HG03060 (cell line): ENCODE results near the gene FOXI3.

Experiments
- ATAC-seq: cut with Tn5 transposase; IDR thresholded peaks from one replicate; pipeline ENCODE4 v1.9.1; 2021; ENCODE audit warnings: low read depth, moderate number of reproducible peaks; ENCODE audit not compliant: unreplicated experiment

The FOXI3 gene

DNA sequence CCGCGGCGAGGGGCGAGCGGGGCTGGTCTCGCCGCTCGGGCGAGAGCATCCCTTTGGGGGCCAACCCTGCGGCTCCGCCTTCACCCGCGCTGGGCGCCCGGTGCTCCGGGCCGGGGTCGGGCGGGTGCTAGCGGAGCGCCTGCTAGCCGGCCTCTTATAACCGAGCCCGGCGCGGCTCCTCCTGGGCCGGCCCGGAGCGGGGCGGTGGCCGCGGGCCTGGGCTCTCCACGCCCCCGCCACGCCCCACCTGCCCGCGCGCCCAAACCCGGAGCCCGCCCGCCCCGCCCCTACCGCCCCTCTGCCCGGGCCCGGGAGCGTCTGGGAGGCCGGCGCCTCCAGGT, at the start of gene FOXI3:
FOXI3 (minus strand) TSS at position 129 of the 341 bp plus-strand sequence. CDS start 158 bp downstream, outside the sequence.
- no peak for ATAC-seq

DNA sequence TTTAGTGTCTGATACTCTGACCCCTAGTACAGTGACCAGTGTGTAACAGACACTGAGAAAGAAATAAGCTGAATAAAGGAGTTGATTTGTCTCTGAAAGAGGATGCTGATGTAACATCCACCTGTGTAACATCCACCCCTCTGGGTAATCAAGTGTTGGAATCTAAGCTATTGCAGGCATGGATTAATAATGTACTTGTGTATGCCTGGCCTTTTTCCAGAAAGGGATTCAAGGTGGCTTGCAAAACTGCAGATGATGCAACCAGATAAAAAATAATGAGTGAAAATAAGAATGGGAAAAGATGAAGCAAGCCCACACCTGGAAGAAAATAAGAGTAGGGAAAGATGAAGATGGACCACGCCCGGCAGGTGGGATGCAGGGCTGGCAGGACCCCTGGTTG, 48.2 kb upstream of the FOXI3 start:
- no peak for ATAC-seq

DNA sequence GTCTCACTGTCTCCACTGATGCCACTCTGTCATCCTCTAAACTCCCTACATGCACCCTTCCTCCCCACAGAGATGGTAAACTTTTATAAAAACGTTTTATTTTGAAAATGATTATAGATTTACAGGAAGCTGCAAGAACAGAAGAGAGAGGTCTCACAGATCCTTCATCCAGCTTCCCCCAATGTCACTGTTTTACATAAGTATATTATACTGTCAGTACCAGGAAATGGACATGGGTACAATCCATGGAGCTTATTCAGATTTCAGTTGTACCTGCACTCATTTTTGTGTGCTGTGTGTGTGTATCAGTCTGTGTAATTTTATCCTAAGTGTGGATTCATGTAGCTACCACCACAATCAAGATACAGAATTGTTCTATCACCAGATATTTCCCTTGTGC, 46.7 kb upstream of the FOXI3 start:
- no peak for ATAC-seq

DNA sequence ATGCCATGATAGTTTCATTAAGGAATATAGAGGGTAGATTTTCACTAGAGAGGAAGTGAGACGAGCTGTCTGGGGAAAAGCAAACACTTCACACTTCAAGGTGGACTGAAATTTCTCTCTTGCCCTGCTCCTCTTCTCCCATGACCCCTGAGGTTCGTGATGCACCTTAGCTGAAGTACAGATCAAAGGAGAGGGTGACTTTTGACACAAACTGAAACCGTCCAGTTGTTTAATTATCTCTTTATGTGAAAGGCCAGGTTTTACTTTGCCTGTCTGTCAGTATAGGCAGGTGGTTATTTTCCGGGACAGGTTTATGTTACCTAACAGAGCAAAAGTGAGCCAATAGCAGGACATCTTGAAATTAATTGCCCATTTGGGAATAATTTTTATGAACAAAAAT, 41.0 kb upstream of the FOXI3 start:
- no peak for ATAC-seq

DNA sequence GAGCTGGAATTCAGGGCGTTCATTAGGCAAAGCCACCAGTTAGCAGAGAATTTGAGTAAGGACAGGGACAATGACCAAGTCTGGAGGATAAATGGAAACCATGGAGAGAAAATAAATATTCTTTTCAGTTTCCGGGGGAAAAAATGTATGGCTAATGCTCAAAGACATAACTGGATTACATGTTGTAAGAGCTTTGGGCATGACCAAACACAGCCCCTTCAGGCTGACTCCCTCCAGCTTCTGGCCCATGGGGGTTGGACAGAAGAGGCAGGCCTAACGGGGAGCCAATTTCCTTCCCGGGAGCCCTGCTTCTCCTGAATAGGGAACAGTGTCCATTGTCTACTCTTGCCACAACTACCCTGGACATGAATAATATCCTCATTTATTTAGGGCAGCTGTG, 39.5 kb upstream of the FOXI3 start:
- ATAC-seq: no peak

DNA sequence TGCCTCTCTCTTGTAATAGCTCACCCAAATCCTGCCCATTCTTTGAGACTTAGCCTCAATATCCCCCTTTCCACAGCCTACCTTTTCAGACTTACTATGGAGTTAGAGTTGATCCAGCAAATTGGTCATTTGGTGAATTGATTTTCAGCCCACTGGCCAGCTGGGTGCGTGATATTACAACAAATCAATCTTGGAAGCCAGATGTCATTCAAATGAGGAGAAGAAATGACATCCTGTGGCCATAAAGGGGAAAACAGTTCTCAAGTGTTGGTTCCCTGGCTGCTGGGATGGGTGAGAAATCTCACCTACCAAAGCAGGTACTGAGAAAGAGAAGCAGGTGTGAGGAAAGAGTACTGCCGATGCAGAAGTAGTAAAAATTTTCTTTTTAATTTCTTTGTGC, 36.7 kb upstream of the FOXI3 start:
- ATAC-seq: no peak

DNA sequence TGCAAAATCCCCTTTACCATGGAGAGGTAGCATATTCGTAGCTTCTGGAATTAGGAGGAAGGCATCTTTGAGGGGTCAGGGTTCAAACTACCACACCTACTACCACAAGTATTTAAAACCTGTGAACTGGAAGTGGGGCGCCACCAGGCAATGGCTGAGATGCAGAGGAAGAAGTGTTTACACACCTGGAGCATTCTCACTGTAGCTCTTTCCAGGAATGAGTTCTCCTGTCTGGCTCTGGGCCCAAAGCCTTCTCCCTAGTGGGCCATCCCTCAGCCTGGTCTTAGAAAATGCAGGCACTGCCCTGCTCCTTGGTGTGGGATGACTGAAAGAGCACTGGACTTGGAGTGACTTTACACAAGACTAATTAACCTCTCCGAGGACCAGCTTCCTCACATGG, 30.7 kb upstream of the FOXI3 start:
- no peak for ATAC-seq

DNA sequence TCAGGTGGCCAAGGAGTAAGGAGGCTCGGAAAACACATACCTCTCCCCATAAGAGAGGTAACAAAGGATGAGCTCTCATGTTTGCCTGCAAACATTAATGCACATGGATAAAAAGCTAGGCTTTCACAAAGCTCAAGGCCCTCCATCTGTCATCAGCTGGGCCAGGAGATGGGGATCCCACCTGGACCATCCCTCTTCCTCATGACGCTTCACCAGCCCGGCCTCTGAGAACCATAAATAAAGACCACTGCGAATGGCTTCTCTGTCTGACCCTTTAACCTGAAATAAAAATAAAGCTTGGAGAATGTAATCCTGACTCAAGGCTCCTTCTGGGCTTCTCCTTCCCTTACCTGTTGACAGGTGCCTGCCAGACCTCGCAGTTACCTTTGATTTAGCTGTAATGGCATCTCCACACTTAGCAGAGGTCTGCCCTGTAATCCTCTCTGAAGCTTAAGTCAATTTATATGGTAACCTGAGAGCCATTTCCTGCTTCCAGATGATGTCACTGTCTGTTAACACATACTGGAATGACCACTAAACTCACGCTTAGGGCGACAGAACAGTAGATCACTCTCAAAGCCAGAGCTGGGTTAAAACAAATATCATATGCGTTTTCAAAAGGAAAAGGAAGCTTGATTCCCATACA, 29.3 kb upstream of the FOXI3 start:
- no peak for ATAC-seq

DNA sequence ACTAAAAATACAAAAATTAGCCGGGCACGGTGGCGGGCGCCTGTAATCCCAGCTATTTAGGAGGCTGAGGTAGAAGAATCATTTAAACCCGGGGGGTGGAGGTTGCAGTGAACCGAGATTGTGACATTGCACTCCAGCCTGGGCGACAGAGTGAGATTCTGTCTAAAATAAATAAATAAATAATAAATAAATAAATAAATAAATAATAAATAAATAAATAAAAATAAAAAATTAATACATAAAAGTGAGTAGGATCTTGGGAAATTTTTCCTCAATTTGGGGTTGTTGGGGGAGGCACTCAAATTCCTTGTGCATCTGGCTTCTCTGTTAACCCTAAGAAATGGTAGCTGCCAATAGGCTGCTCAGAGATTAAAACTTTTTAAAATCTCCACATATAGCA, 20.3 kb upstream of the FOXI3 start:
- no peak for ATAC-seq

DNA sequence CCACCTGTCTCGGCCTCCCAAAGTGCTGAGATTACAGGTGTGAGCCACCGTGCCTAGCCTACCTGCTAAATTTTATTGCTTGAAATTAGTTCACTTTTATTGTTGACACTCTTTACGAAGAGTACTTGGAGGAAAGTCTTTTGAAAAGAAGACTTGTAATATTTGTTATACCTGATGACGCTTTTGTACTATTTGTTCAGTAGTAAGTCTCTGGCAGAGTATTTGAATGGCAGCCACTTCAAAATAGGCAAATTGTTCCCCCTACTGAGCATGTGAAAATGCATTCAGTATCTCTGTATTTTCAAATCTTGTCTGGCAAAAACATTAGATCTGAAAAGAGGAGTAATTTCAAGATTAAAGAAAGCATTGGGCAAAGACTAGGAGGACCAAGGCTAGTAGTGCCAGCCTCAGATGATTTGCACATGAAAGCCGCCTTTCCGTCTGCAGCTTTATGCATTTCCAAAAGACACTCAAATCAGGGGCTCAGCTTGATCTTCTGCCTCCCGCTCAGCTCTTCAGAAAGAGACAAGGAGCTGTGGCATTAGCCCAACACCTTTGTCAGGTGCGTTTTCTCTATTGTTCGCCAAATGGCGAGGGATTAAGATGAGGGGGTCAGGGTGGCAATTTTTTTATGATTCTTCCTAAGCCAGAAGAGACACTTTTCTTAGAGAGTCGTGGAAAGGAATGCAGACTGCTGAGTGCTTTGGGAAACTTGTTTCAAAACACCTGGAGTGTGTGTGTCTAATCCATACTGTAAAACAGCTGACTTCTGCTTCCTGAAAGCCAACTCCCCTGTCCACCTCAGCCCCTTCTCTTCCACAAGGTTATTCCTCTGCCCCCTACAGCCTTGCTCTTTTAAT, 18.8 kb upstream of the FOXI3 start:
- no peak for ATAC-seq

DNA sequence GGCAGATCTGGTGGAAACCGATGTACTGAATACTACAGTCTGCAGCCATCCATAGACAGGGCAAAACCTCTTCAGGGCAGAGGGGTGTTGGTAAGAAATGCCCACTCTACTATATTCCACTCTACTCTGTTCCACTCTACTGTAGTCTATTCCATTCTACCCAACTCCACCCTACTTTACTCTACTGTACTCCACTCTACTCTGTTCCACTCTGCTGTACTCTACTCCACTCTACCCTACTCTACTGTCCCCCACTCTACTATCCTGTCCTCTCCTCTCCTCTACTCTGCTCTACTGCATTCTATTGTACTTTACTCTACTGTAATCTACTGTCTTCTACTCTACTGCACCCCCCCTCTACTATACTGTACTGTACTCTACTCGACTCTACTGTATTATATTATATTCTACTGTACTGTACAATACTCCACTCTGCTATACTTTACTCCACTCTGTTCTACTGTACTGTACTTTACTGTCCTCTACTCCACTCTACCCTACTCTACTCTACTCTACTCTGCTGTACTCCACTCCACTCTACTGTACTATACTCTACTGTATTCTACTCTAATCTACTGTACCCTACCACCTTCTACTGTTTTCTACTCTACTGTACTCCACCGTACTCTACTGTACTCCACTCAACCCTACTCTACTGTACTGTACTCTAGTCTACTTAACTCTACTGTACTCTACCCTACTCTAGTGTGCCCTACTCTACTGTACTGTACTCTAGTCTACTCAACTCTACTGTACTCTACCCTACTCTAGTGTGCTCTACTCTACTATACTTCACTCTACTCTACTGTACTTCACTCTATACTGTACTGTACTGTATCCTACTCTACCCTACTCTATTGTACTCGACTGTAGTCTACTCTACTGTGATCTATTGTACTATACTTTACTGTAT, 17.0 kb upstream of the FOXI3 start:
- ATAC-seq: no peak

DNA sequence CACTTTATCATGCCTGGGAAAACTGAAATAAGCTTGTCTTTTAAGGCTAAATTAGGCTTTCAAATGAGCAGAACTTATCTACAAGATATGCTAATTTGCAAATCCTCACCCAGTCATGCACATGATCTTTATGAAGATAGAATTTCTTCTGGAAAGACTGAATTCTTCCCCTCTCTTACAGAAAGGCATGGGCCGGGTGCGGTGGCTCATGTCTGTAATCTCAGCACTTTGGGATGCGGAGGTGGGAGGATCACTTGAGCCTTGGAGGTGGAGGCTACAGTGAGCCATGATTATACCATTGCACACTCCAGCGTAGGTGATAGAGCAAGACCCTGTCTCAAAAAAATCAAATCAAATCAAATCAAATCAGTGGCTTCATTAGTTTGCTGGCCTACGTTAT, 11.7 kb upstream of the FOXI3 start:
- no peak for ATAC-seq

DNA sequence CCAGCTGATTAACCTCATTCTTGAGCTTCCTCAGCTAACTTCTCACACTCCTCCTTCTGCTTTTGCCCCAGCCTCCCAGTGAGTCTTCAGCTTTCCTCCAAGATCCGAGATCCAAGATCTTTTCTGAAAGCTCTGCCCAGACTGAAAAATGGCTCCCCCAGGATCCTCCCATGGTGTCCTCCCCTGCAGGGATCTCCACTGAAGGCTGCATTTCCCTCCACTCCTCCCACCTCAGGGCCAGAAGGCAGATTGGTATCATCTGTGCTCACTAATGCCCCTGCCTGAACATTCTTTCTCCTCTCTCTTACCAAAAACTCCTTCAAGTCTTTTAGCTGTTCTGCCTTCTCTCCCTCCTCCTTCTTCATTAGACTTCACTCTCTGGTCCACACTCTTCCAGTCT, 6.1 kb upstream of the FOXI3 start:
- ATAC-seq: no peak

DNA sequence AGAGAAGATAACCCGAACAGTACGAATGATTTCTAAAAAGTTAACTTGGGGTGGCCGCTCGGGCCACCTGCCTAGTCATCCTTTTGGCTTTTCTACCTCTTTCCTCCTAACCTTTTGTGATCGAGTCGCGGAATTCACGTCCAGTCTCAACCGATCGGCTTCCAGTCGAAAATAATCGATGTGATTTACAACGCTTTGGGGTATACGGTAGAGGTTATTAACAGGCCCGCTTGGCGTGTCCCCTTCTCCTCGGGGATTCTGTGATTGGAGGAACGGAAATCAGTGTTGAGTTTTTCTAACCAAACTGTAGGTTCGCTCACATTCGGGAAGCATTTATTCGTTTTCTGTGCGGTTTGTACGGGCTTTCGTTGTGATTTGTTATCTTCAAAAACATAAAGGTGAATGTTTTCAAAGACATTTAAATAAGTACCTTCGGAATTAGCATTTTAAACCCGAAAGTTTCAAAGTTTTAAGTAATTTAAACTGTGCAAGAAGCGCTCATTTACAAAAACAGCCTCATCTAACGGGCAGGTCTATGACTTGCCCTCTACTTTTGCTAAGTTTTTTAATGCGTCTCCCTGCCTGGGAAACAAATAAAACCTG, 588 bp upstream of the FOXI3 start:
- no peak for ATAC-seq

DNA sequence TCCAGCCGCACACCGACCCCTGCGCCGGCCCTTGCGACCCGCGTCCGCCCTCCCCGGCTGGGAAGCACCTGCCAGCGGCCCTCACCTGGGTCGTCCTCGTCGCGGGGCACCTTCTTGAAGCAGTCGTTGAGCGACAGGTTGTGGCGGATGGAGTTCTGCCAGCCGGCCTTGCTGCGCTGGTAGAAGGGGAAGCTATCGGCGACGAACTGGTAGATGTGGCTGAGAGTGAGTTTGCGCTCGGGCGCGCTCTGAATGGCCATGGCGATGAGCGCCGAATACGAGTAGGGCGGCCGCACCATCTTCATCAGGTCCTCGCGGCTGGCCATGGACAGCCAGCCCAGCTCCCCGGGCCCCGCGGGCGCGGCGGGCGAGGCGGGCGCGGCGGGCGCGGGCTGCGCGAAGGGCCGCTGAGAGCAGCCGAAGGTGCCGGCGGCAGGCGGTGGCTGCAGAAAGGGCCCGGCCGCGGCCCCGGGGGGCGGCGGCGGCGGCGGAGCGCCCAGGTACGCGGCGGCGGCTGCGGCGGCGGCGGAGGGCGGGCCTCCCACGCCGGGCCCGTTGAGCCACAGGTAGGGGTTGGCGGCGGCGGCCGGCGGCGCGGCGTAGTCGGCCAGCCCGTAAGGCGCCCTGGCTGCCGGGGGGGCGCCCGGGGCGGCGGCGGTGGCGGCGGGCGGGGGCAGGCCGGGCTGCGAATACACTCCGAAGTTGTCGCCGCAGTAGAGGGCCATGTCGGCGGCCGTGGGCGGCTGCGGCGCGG, 505 bp downstream of the FOXI3 start:
- ATAC-seq: no peak

DNA sequence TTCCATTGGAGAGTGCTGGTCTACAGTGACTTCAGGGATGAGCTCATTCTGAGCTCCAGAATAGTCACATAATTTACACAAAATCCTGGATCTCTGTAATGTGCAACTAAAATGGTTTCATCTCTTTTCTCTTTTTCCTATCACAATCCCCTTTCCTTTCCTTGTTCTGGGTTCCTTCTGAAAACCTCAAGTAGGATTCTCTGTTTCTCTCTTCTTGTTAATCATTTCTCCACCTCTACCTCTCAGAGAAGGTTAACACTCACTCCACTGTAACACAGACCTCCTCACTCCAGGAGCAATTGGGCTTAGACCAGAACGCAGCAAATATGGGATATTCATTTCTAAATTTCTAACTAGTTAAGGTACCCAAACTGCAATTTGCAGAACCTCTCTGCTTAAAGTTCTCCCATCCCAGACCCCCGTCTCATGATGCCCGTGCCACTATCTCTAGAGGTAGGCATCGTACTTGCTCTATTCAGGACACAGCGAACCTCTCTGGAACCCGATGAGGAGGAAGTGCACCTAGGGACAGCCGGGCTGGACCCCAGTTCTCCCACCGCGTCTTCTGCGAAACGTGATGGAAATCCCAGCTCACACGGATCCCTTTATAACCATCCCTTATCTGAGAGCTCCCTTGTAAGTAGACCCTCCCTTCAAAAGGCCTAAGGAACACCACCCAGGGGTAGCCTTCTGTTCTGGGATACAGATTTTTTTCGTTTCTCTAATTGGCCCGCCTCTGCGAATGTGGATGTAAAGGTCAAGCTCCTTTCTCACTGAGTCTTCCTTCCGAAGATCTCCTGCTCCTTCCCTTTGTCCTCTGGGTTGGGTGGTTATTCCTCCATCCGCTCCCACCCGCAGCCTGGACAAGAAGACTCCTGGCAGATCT, 1.3 kb downstream of the FOXI3 start:
- ATAC-seq: no peak

DNA sequence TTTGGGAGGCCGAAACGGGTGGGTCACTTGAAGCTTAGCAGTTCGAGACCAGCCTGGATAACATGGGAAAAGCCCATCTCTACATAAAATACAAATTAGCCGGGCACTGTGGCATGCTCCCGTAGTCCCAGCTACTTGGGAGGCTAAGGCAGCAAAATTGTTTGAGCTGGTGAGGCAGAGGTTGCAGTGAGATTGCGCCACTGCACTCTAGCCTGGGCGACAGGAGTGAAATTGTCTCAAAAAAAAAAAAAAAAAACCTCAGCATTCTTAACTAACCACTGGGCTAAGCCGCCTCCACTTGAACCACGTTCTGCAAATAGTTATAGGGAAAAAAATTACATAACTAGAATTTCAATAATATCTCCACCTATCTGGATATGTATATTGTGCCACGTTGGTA, 2.3 kb downstream of the FOXI3 start:
- no peak for ATAC-seq

DNA sequence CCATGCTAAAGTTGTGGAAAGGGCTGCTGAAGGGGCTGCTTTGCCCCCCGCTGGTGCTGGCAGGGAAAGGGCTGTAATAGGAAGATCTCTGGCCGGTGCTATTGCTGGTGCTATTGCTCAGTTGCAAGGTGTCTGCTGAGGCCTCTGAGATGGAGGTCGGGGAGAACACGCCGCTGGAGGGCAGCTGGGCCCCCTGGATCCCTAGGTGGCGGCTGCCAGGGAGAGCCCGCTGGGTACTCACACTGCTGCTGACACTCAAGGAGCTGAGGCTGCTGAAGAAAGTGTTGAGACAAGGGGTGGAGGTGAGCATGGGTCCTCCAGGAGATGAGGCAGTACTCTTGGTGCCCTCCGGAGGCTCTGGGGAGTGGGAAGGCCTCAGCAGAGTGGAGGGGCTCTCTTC, 4.2 kb downstream of the FOXI3 start:
- ATAC-seq: no peak

DNA sequence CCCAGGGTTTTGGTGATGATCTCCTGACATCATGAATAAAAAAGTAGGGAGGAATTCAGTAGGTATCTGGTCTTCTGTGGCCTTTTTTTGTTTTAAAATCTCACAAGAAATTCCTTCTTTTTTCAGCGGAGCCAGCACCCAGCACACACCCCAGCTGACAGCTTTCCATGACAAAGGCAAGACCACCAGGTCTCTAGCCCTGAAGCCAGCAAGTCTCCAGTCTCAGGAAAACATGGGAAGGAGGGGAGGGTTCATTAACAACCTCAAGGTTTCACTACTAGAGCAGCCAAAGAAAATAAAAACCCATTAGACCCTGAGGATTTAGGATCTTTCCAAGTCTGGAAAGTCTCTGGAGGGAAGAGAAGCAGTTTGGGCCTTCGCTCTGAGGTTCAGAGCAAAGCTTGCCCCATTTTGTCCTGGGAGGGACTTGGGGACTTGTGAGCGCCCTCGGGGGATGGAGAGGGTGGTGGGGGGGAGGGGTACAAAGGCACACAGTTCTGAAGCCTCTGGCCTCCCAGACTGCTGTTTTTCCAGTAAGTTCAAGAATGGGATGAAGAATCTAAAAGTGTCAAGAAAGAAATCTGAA, 9.0 kb downstream of the FOXI3 start:
- no peak for ATAC-seq
